ENCODE data around the gene PCDHAC1.

PCDHAC1 gene

DNA sequence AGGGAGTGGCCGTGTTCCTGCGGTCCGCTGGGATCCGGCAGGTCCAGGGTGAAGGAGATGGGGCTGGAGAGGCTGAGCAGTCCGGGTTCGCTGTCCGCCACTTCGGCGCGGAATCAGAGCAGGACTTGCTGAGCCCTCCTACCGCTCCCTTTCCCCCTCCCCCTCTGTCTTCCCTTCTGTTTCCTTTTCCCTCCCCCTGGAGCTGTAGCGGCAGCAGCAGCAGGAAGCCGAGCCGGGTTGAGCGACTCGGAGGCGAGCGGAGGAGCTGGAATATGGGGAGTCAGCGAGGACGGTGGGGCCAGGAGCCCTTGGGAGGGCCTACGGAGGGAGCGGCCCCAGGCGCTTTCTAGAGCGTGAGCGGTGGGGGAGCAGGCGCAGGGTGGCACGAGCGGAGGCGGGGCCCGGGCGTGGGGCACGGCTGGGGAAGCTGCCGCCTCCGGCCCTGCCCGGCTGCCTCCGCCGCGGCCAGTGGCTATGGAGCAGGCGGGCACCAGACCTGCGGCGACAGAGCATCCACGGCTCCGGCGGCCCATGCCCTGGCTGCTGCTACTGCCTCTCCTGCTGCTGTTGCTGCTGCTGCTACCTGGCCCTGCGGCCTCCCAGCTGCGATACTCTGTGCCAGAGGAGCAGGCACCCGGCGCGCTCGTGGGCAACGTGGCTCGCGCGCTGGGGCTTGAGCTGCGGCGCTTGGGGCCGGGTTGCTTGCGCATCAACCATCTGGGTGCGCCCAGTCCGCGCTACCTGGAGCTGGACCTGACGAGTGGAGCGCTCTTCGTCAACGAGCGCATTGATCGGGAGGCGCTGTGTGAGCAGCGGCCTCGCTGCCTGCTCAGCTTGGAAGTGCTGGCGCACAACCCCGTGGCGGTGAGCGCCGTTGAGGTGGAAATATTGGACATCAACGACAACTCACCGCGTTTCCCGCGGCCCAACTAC is 40.5 kb downstream of the PCDHAC1 start, which contains the start of gene PCDHAC2:
TSS of gene PCDHAC2 (plus strand) at position 184 of the 933 bp plus-strand sequence. CDS start at position 475, 291 bp downstream.
- DNase-seq (ENCODE audit: low read depth) = no peak

DNA sequence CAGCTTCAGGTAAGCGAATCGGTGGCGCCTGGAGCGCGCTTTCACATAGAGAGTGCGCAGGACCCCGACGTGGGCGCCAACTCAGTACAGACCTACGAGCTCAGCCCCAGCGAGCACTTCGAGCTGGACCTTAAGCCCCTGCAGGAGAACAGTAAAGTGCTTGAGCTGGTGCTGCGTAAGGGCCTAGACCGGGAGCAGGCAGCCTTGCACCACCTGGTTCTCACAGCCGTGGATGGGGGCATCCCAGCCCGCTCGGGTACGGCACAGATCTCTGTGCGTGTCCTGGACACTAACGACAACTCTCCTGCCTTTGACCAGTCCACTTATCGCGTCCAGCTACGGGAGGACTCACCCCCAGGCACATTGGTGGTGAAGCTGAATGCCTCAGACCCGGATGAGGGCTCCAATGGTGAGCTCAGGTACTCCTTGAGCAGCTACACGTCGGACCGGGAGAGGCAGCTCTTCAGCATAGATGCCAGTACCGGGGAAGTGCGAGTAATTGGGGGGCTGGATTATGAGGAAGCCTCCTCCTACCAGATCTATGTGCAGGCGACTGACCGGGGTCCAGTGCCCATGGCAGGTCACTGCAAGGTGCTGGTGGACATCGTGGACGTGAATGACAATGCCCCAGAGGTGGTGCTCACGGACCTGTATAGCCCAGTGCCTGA is 41.3 kb downstream of the PCDHAC1 start:
- DNase-seq (ENCODE audit: low read depth) = no peak

DNA sequence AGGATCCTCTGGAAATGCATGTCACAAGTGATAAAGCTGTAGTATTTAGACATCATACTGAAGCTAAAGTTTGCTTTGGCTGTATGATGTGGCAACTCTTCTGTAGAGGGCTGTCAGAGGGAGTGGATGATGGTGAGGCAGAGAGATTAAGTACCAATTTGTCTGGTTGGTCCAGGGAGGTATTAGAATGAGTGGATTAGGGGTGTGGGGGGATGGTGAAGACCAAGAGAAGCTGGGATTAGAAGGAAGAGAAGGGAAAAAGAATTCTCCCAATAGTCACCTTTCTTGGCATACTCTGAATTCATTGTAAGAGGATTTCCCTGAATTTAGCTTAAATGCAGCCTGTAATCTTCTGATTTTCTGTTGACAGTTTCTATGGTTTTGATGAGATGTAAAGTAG is 43.8 kb downstream of the PCDHAC1 start:
- DNase-seq (ENCODE audit: low read depth) = no peak

DNA sequence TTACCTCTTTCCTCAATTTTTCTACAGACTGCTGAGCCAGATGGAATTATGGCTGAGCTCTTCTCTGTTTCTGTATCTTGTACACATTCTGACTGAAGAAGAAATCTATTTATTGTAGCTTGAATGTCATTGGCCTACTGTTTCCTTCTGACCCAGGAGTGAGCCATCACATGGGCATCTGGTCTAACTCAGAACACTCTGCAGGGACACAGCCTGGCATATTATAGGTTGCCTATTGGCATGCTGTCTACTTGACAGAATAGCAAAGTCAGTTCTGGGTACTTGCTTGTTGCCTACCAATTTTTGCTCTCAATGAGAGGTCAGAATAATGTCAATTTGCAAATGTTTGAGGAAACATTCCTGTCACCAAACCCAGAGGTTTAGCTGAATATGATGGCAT is 47.5 kb downstream of the PCDHAC1 start:
- DNase-seq (ENCODE audit: low read depth) = no peak

DNA sequence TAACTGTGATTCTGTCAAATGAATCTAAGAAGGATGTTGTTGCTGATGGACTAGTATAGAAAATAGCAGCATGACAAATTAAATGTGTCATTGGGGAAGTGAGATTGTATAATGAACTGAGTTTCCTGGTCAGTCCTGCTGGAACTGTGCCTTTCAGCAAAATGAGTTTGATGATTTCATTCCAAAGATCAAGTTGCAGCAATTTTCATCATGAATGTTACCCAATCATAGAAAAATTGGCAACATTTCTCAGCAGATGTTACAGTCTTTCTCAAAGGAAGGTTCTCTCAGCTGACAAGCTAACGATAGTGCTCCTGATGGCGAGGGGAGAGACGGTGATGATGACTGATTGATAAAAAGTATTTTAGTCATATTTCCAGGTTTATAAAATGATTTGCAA is 50.9 kb downstream of the PCDHAC1 start:
- no peak for DNase-seq (ENCODE audit: low read depth)

DNA sequence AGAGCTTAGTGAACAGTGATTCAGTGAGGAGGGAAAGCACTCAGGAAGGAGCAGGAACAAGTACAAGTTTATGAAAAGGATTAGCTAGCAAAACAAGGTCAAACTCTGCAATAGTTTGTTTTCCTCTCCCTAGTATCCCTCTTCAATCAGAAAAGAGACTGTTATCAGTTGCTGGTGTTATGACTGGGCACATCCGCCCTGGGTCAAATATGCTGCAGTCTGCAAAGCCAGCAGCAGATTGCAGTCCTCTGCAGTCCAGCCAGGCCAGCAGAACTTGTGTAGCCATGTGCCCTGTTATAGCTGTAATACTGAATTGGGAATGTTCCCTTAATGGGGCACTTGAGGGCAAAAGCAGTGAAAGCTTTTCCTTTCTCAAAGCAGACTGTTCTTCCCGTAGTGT is 52.2 kb downstream of the PCDHAC1 start:
- no peak for DNase-seq (ENCODE audit: low read depth)

DNA sequence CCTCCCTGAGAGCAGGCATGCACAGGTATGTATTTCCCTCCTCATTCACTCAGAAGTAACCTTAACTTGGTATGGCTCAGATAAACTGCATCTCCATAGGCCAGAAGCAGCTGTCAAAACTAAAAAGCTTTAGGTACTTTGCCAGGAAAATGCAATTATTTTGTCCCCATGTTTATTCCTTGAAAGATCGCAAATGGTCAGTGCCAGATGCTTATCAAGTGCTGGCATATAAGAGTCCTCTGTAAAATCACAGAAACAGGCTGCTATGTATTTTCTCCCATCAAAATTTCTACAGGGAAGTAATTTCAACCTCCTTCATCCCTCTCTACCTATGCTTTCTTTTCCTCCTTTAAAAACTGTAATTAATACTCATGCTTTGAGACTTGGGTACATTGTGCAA is 52.9 kb downstream of the PCDHAC1 start:
- no peak for DNase-seq (ENCODE audit: low read depth)

Measured in stimulated activated CD4-positive, alpha-beta T cell treated with anti-CD3 and anti-CD28 coated beads, Interleukin-2, amount 100 ng/mL, for 4 hours (primary cell).